HT-29 (cell line): ENCODE data around the gene PRXL2B. TPM values are rescaled to one million over a fixed set of nuclear protein-coding genes. Genes with fewer than 3 reads are reported as not detected.
A peak's percentile ranks its signal among the peaks of the same experiment; 100 is the strongest.

ENCODE experiments used
- DNase-seq: peaks from one replicate; pipeline ENCODE4 v3.0.0-alpha.2; 2015; ENCODE audit warnings: low spot score
- total RNA-seq: library from RNA; depleted of rRNA; stranded (reverse); fragments of >200 nt; shearing (Covaris generic); gene quantifications from 2 replicates; pipeline ENCODE4 v1.2.3, GENCODE V29; 2014

Gene PRXL2B
- total RNA-seq, 1 experiment from 2014 or later: 90.1 TPM

GRCh38 chr1:2585318-2586092 lies 1.1 kb upstream of the PRXL2B start:
- peak; percentile 65 for DNase-seq

GRCh38 chr1:2587071-2587859 lies 688 bp downstream of the PRXL2B start:
- peak; percentile 45 for DNase-seq

DNA sequence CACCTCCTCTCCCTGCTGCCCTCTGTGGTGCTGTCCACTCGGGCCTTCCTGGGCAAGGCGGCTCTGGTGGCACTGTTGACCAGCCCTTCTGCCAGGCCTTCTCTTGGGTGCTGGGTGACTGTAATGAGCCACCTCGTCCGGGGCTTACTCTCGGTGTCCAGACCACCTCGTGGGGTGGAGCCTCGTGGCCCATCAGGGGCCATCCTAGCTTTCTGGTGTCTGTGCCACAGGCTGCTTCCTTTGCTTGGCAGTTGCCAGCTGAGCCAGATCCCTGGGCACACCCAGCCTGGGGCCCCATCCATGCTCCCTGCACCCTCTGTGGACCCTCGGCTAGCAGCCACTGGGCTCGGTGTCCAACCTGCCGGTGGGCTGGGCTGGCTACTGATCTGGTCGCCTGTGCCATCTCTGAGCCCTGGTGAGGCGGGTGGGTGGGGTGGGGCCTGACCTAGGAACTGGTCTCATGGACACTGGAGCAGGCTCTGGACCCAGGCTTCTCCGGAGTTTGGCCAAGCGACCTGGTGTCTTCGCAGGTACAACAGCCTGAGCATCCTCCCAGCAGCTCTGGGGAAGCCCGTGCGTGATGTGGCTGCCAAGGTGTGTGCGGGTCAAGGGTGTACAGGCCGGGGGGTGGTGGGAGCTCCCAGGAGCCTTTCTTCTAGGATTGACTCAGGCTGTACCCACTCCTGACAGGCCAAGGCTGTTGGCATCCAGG lies 1.4 kb downstream of the PRXL2B start:
- no peak for DNase-seq

DNA sequence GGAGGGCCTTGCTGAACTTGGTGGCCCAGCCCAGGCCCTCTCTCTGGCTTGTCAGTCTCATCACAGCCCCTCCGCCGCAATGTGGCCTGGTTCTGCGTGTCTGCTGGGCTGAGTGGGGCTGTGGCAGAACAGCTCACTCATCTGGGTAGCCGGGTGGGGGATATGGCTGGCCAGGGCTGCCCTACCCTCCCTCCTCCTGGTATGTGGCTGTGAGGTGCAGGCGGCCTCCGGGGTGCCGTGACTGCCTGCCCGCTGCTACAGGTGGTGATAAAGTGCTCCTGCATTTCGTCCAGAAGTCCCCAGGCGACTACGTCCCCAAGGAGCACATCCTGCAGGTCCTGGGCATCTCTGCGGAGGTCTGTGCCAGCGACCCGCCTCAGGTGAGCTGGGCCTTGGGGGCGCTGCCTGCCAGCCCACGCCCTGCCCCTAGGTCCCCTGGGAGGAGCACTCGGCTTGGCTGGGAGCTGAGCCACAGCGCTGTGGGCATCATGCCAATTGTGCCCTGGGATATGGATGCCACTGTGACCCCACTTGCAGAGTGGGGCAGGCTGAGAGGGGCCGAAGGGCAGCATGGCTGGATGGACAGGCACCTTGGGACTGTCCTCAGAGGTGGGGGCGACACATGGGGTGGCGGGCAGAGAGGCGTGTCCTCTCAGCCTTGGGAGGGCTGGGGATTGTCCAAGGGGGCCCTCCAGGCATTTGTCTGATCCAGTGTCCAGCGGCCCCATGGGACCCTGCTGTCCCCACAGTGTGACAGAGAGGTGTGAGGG lies 2.3 kb downstream of the PRXL2B start:
- DNase-seq: no peak

GRCh38 chr1:2589431-2590232 lies 3.1 kb downstream of the PRXL2B start:
- no peak for DNase-seq

GRCh38 chr1:2590233-2591141 lies 3.9 kb downstream of the PRXL2B start:
- no peak for DNase-seq

- no peak for DNase-seq
These were observed 4.6 kb downstream of the PRXL2B start for GRCh38 chr1:2591233-2591580.

GRCh38 chr1:2591581-2592261 lies 5.1 kb downstream of the PRXL2B start:
- DNase-seq: no peak

DNA sequence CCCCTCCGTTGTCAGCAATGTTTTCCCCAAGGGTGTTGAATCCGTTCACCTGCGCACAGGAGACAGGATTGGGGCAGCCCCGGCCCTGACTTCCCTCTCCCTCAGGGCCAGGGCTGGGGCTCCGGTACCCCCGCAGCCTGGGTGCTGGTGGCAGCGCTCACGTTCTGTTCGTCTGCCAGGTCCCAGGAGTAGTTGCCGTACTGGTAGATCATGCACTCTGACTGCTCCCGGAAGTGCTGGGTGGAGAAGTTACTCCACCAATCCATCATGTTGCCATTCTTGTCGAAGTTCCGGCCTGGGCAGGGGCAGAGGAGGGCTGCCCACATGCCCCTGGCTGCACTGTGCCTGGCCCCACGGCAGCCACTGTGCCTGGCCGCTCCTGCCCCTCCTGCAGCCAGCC lies 6.1 kb downstream of the PRXL2B start:
- peak; percentile 73 for DNase-seq

GRCh38 chr1:2593251-2593878 lies 6.8 kb downstream of the PRXL2B start:
- no peak for DNase-seq

GRCh38 chr1:2594001-2594640 lies 7.5 kb downstream of the PRXL2B start:
- DNase-seq: peak; percentile 70

DNA sequence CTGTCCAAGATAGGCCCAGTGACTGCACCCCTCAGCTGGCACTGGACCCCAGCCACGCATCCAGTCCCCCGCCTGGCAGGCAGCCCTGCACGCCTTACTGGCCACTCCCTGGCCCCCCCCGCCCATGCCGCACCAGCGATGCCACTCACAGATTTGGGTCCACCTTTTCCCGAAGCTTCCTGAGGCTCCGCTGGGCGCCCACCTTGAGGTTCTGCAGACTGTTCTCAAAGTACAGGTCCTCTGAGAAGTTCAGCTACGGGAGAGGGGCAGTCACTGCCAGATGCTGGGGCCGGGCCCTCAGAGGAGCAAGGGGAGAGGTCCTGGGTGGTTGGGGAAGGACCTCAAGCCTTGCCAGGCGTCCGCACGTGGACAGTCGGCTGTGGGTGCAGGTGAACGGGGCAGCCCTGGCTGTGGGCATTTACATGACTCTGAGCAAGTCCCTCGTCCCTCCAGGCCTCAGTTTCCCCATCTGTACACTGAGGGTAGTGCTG lies 8.1 kb downstream of the PRXL2B start:
- no peak for DNase-seq

- no peak for DNase-seq
These were observed 8.8 kb downstream of the PRXL2B start for GRCh38 chr1:2595261-2595811.

GRCh38 chr1:2595812-2596529 lies 9.4 kb downstream of the PRXL2B start:
- no peak for DNase-seq

GRCh38 chr1:2596530-2597333 lies 10.2 kb downstream of the PRXL2B start:
- DNase-seq: no peak
